OCI-LY7 (cell line): ENCODE measurements around the gene ATP5F1E. TPM values are rescaled to one million over a fixed set of nuclear protein-coding genes. Genes with fewer than 3 reads are reported as not detected.

Source experiments
- BruUV-seq: library from RNA; stranded (reverse); fragments of 400-500 nt; replicated peaks from 2 replicates; lab custom pipeline; 2021; lab: Mats Ljungman, UMichigan
- CTCF ChIA-PET: fragments of 300-600 bp; sonication (Branson Sonifier 250); formaldehyde crosslinking; loops from one replicate; lab custom pipeline; 2022; ENCODE audit warnings: antibody characterized with exemption; ENCODE audit not compliant: unreplicated experiment; lab: Charles Lee
- POLR2A ChIA-PET: fragments of 300-600 bp; sonication (Branson Sonifier 250); formaldehyde crosslinking; loops from one replicate; lab custom pipeline; 2022; ENCODE audit warnings: antibody characterized with exemption; lab: Charles Lee
- DNase-seq: peaks from one replicate; pipeline ENCODE4 v3.0.0-alpha.2; 2015; ENCODE audit warnings: low spot score
- H2AFZ ChIP-seq: fragments of 200-600 bp; sonication (generic), shearing (Covaris generic); 2 replicates; pipeline ENCODE4 v1.6.1; 2014; ENCODE audit warnings: mild to moderate bottlenecking, antibody characterized with exemption, low read length, moderate library complexity
- H3K27ac ChIP-seq: fragments of 200-600 bp; sonication (generic); 2 replicates; pipeline ENCODE4 v1.5.1; 2014; ENCODE audit warnings: mixed run types, low read depth, mild to moderate bottlenecking, moderate library complexity, low read length, inconsistent platforms; ENCODE audit not compliant: poor library complexity, severe bottlenecking
- H3K36me3 ChIP-seq: fragments of 200-600 bp; sonication (generic); 2 replicates; pipeline ENCODE4 v1.6.1; 2014; ENCODE audit warnings: mild to moderate bottlenecking, antibody characterized with exemption, low read length, moderate library complexity, mixed read lengths; ENCODE audit not compliant: insufficient read depth
- H3K4me1 ChIP-seq: fragments of 200-600 bp; sonication (generic); 2 replicates; pipeline ENCODE4 v1.5.1; 2014; ENCODE audit warnings: mild to moderate bottlenecking, low read length; ENCODE audit not compliant: insufficient read depth, poor library complexity, severe bottlenecking
- H3K4me2 ChIP-seq: fragments of 200-600 bp; sonication (generic); 2 replicates; pipeline ENCODE4 v1.6.1; 2014; ENCODE audit warnings: mild to moderate bottlenecking, low read length
- H3K4me3 ChIP-seq: fragments of 200-600 bp; sonication (generic); 2 replicates; pipeline ENCODE4 v1.5.1; 2014; ENCODE audit warnings: mild to moderate bottlenecking, low read depth, low read length; ENCODE audit not compliant: poor library complexity, severe bottlenecking
- H3K79me2 ChIP-seq: fragments of 200-600 bp; sonication (generic); 2 replicates; pipeline ENCODE4 v1.6.1; 2016; ENCODE audit warnings: low read depth, mild to moderate bottlenecking, low read length, moderate library complexity, mixed read lengths; ENCODE audit not compliant: insufficient read depth
- H3K9me2 ChIP-seq: fragments of 200-600 bp; sonication (generic); 2 replicates; pipeline ENCODE4 v1.6.1; 2016; ENCODE audit warnings: mild to moderate bottlenecking, low read length, mixed read lengths; ENCODE audit not compliant: insufficient read depth
- H3K9me3 ChIP-seq: fragments of 200-600 bp; sonication (generic); 2 replicates; pipeline ENCODE4 v1.6.1; 2014; ENCODE audit warnings: mild to moderate bottlenecking, mixed run types, low read length, mixed read lengths
- H4K20me1 ChIP-seq: fragments of 200-600 bp; sonication (generic); 2 replicates; pipeline ENCODE4 v1.6.1; 2014; ENCODE audit warnings: mild to moderate bottlenecking, antibody characterized with exemption, low read length, moderate library complexity, mixed read lengths; ENCODE audit not compliant: insufficient read depth
- CTCF ChIP-seq: fragments of 200-600 bp; sonication (generic); conservative IDR thresholded peaks from 2 replicates; pipeline ENCODE4 v1.5.1; 2014; ENCODE audit warnings: mild to moderate bottlenecking, antibody characterized with exemption, low read length, moderate library complexity, mixed read lengths
- EZH2phosphoT487 ChIP-seq: fragments of 200-600 bp; sonication (generic); IDR thresholded peaks from 2 replicates; pipeline ENCODE4 v1.6.1; 2018; ENCODE audit warnings: low read depth, borderline replicate concordance, mild to moderate bottlenecking, mixed run types, antibody characterized with exemption, low read length, moderate library complexity, mixed read lengths
- intact Hi-C: fragments of 100-400 bp; cut with micrococcal nuclease; formaldehyde crosslinking; loops from one replicate; pipeline ENCODE4 v1.10.0; 2022; ENCODE audit not compliant: unreplicated experiment
- total RNA-seq, 2 experiments: library from RNA; depleted of rRNA in 1 of 2; stranded (reverse); fragments of >200 nt in 1 of 2; shearing (Covaris generic) in 1 of 2; gene quantifications; 2 replicates each; pipeline ENCODE4 v1.2.3, GENCODE V29; 2014 to 2022

ATP5F1E gene
- total RNA-seq, 2 experiments from 2014 or later, result 42.4 to 67.2 TPM

- Histone ChIP-seq H3K9me2 (no peaks in the 10 kb centered on the region), H3K9me3 (no peaks in the 10 kb centered on the region), H3K27ac (no peak overlapping the region), H2AFZ (no peak overlapping the region), H3K4me1 (peaks cover 11% of the 10 kb centered on the region), H3K36me3 (peaks cover 100% of the 10 kb centered on the region), H3K4me2 (no peak overlapping the region), H4K20me1 (peaks cover 7% of the 10 kb centered on the region; the same call in 1 of the 2 replicates), H3K79me2 (no peaks in the 10 kb centered on the region), H3K4me3 (no peak overlapping the region)
- ChIA-PET CTCF (no interaction called here), POLR2A (interaction anchor here (1.0 to 2.8 kb wide), 3 partner anchors 10 to 51 kb away, joined by 3 to 13 read pairs (median 5); partner anchors contain the start of gene NELFCD)
- no peak for TF ChIP-seq CTCF
- TF ChIP-seq EZH2phosphoT487, result no peak
- BruUV-seq, result no TSS peak
- DNase-seq, result no peak
- intact Hi-C loops, result no loop called here
Measured at GRCh38 chr20:58992911-58993310, 39.2 kb downstream of the ATP5F1E start.

- no peak for DNase-seq
- H3K4me2 ChIP-seq, result no peak overlapping the region
- H3K9me2 ChIP-seq, result no peaks in the 10 kb centered on the region
- no peak overlapping the region for H3K27ac ChIP-seq
- BruUV-seq, result no TSS peak
- no peak overlapping the region for H3K4me3 ChIP-seq
- peaks cover 11% of the 10 kb centered on the region for H3K4me1 ChIP-seq
- POLR2A ChIA-PET, result interaction anchor here (0.9 to 2.1 kb wide), 3 partner anchors 10 to 52 kb away, joined by 3 to 5 read pairs (median 3); no protein-coding TSS in a partner anchor
- peaks cover 7% of the 10 kb centered on the region; the same call in 1 of the 2 replicates for H4K20me1 ChIP-seq
- no peak for TF ChIP-seq CTCF
- no peak for TF ChIP-seq EZH2phosphoT487
- H3K36me3 ChIP-seq, result peaks cover 100% of the 10 kb centered on the region
- H3K79me2 ChIP-seq, result no peaks in the 10 kb centered on the region
- CTCF ChIA-PET, result interaction anchor here (0.6 kb wide), 1 partner anchor 17 kb away, joined by 3 read pairs; no protein-coding TSS in a partner anchor
- no peak overlapping the region for H2AFZ ChIP-seq
- no peaks in the 10 kb centered on the region for H3K9me3 ChIP-seq
- intact Hi-C loops, result no loop called here
Measured at GRCh38 chr20:58991715-58992114, 40.4 kb downstream of the ATP5F1E start.

GRCh38 chr20:58990651-58991445 lies 41.3 kb downstream of the ATP5F1E start:
- Histone ChIP-seq H3K9me3 (no peaks in the 10 kb centered on the region), H4K20me1 (peaks cover 5% of the 10 kb centered on the region; the same call in 1 of the 2 replicates), H3K4me2 (no peak overlapping the region), H2AFZ (no peak overlapping the region), H3K79me2 (peaks cover 6% of the 10 kb centered on the region), H3K9me2 (no peaks in the 10 kb centered on the region), H3K4me1 (peaks cover 11% of the 10 kb centered on the region), H3K4me3 (no peak overlapping the region), H3K36me3 (peaks cover 100% of the 10 kb centered on the region), H3K27ac (no peak overlapping the region)
- ChIA-PET POLR2A (no interaction called here), CTCF (no interaction called here)
- TF ChIP-seq EZH2phosphoT487 (no peak), CTCF (no peak)
- no peak for DNase-seq
- no TSS peak for BruUV-seq
- intact Hi-C loops, result no loop called here
